RWPE1 (cell line): ENCODE results near the gene ETV6.

Source experiments
- CTCF ChIA-PET: fragments of 350-600 bp; sonication (Branson Sonifier 250); formaldehyde crosslinking; extraction: SDS; loops from one replicate; lab custom pipeline; 2021; lab: Yijun Ruan, JAX
- POLR2A ChIA-PET: fragments of 400-600 bp; formaldehyde crosslinking; extraction: SDS; loops from one replicate; lab custom pipeline; 2020; ENCODE audit warnings: antibody characterized with exemption; ENCODE audit not compliant: low non-redundant PET; lab: Yijun Ruan, JAX
- DNase-seq: peaks from one replicate; pipeline ENCODE4 v3.0.0; 2012; ENCODE audit warnings: low spot score
- H3K27ac ChIP-seq: fragments of 450-650 bp; 2 replicates; pipeline ENCODE4 v1.5.1; 2017
- CTCF ChIP-seq: fragments of 450-650 bp; conservative IDR thresholded peaks from 2 replicates; pipeline ENCODE4 v1.5.1; 2017; ENCODE audit warnings: low read depth, mild to moderate bottlenecking

Gene ETV6

GRCh38 chr12:11712491-11712890, 63.0 kb downstream of the ETV6 start:
- ChIA-PET POLR2A (no interaction called here), CTCF (no interaction called here)
- TF ChIP-seq CTCF, result no peak
- DNase-seq, result no peak
- H3K27ac ChIP-seq, result no peak overlapping the region

- no peak for TF ChIP-seq CTCF
- H3K27ac ChIP-seq, result no peak overlapping the region
- POLR2A ChIA-PET, result no interaction called here
- no peak for DNase-seq
- CTCF ChIA-PET, result no interaction called here
Observed at GRCh38 chr12:11713202-11713601, 63.7 kb downstream of the ETV6 start.

GRCh38 chr12:11714626-11715025, 65.2 kb downstream of the ETV6 start:
- no peak overlapping the region for H3K27ac ChIP-seq
- TF ChIP-seq CTCF, result no peak
- ChIA-PET POLR2A (no interaction called here), CTCF (no interaction called here)
- DNase-seq, result no peak

- TF ChIP-seq CTCF, result no peak
- CTCF ChIA-PET, result no interaction called here
- no peak for DNase-seq
Observed at GRCh38 chr12:11715621-11716020, 66.1 kb downstream of the ETV6 start.

GRCh38 chr12:11716794-11717518, 67.5 kb downstream of the ETV6 start:
- ChIA-PET CTCF (no interaction called here), POLR2A (no interaction called here)
- H3K27ac ChIP-seq, result no peak overlapping the region
- DNase-seq, result no peak
- TF ChIP-seq CTCF, result no peak

More at GRCh38 chr12:11715621-11716020, 66.1 kb downstream of the ETV6 start:
- no peak overlapping the region for H3K27ac ChIP-seq
- POLR2A ChIA-PET, result interaction anchor here (0.6 kb wide), 1 partner anchor 67 kb away, joined by 3 read pairs; no protein-coding TSS in a partner anchor

- DNase-seq, result no peak
- no peak overlapping the region for H3K27ac ChIP-seq
- ChIA-PET POLR2A (no interaction called here), CTCF (no interaction called here)
- TF ChIP-seq CTCF, result no peak
Observed at GRCh38 chr12:11717519-11717961, 68.1 kb downstream of the ETV6 start.
